Retina (tissue), 1 donor: ENCODE measurements around the gene CDH4.

Experiments
- DNase-seq: peaks from one replicate; pipeline ENCODE4 v3.0.0-alpha.2; 2016

The CDH4 gene

GRCh38 chr20:61567204-61567603 is 315.1 kb downstream of the CDH4 start:
- DNase-seq: no peak

DNA sequence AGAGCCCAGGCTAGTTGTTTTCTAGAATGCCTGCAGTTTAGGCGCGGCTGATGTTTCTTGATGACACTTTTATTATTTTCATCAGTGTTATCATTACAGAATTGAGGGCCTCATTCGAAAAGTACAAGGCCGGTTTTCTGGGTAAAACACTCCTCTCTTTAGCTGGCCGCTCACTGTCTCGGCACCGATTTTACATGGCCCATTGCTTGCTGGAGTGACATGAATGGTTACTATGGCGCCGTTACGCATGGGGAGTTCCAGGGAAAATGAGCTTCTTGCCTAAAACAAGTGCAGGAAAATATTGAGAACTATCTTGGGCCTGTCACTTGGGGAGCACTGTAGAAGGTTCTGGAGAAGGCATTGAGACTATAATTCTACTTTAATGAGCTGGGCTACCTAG is 317.8 kb downstream of the CDH4 start:
- DNase-seq: peak; percentile 79

- DNase-seq: no peak
These were observed 318.7 kb downstream of the CDH4 start for GRCh38 chr20:61570646-61571195.

- DNase-seq: no peak
These were observed 319.2 kb downstream of the CDH4 start for GRCh38 chr20:61571221-61571620.

DNA sequence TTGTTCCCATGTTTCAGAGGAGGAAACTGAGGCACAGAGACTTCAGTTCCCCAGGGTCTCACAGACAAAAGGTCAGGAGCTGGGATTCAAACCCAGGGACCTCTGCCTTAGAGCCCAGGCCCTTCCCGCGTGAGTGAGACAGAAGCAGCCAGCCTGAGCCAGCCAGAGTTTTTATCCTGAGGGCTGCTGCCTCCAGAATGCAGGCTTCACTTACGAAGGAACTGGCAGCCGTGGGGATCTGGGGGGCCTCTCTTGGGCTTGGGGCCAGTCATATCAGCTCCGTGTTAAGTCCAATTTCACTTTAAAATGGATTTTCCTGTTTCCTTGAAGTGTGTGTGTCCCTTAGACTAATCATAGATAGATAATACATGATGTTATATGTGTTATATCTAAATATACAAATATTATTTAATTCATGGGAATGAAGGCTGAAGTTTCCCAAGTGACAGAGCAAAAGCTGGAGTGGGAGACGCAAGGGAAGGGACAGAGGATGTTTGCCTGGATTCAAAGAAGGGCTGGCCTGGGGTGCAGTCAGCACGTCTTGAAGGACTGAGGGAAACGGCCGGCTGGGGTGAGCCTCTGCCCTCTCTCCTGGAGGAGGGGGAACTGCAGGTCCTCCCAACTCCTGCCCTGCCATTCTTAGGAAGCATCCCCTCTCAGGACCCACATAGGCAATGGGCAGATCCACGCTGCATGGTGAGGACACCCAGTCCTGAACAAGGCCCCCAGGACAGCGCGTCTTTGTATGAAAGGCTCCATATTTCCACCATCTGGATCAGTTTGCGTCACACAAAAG is 320.1 kb downstream of the CDH4 start:
- no peak for DNase-seq

- DNase-seq: no peak
These were observed 320.7 kb downstream of the CDH4 start for GRCh38 chr20:61572789-61573188.

- no peak for DNase-seq
These were observed 321.6 kb downstream of the CDH4 start for GRCh38 chr20:61573415-61574305.

DNA sequence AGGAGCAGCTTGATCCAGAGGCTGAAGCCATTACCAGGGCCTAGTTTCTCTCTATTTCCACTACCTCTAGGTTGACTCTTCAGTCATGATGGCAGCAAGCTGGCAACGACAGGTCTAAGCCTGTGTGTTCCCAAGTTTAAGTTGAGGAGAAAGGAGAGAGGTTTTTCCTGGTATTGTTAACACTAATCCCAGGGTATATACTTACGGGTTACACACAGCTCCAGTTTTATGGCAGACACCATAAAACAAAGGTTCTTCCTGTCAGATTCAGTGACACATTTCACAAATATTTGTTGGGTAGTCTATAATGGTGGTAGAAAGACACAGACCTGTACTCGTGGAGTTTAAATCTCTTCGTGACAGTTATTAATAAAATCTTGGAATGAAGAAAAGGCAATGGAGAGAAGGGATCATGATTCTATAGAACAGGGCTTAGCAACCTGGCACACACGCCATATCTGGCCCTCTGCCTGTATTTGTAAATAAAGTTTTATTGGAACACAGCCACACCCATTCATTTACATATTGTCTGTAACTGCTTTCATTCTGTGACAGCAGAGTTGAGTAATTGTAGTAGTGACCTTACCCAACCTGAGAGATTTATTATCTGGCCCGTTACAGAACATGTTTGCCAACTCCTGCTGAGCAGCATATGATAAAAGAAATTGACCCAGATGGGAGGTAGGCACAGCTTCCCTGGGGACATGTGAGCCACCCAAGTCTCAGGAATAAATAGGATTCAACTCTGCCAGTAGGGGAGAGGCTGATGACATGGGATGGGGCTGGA is 323.3 kb downstream of the CDH4 start:
- DNase-seq: no peak

DNA sequence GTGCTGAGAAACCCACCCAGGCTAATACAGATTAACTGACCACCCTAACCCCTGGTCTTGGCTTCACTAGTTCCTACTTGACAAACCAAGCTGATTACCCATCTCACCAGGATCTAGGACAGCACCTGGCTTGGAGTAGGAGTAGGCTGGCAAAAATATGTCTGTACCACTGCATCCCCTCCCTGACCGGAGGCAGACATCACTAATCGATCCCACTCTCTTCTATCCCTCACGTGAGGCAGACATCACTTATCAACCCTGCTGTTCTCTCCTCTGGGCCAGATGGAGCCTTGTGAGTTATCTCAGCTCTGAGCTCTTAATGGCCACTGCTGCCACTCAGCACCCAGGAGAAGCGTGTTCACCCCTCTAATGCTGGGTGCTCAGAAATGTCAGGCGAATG is 324.3 kb downstream of the CDH4 start:
- no peak for DNase-seq

DNA sequence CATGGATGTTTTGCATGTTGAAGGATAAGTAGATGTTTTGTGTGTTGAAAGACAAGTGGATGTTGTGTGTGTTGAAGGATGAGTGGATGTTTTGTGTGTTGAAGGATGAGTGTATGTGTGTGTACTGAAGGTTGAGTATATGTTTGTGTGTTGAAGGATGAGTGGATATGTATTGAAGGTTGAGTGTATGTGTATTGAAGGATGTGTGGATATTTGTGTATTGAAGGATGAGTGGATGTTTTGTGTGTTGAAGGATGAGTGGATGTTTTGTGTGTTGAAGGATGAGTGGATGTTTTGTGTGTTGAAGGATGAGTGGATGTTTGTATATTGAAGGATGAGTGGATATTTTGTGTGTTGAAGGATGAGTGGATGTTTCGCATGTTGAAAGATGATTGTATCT is 325.0 kb downstream of the CDH4 start:
- no peak for DNase-seq

- DNase-seq: no peak
These were observed 327.8 kb downstream of the CDH4 start for GRCh38 chr20:61579908-61580307.

GRCh38 chr20:61580958-61581824 is 329.1 kb downstream of the CDH4 start:
- no peak for DNase-seq

DNA sequence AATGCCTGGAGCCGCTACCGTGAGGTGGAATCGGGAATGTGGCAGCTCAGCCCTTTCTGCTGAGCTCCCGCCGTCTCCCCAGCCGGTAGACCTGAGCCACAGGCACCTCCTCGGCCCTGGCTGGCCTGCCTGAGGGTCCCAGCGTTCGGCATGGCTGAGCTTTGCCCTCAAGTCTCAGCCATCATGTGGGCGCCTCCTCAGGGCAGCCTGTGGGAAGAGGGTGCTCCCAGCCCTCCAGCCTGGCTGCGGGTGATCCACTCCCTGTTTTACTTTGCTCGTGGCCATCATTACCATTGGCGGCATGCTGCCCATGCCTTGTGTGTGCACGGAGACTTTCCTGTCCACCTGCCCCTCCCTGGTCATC is 329.7 kb downstream of the CDH4 start:
- DNase-seq: no peak

GRCh38 chr20:61582196-61582923 is 330.3 kb downstream of the CDH4 start:
- no peak for DNase-seq

DNA sequence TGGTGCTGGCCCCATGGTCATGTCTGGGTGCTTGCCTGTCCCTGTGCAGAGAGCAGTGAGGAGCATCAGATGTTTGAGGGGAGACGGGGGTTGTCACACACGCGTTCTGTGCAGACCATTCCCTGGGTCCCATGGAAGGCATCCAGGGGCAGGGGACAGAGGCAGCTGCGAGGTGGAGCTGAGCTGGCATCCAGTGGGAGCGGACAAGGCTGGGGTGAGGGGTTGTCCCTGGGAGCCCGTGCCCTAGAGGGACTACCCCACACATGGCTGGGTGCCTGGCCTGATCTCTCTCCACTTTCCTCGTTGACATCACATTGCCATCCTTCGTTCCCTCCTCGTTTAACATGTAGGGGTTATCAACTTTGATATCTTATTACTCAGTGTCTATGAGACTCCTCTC is 331.3 kb downstream of the CDH4 start:
- no peak for DNase-seq

- no peak for DNase-seq
These were observed 332.8 kb downstream of the CDH4 start for GRCh38 chr20:61584851-61585250.

DNA sequence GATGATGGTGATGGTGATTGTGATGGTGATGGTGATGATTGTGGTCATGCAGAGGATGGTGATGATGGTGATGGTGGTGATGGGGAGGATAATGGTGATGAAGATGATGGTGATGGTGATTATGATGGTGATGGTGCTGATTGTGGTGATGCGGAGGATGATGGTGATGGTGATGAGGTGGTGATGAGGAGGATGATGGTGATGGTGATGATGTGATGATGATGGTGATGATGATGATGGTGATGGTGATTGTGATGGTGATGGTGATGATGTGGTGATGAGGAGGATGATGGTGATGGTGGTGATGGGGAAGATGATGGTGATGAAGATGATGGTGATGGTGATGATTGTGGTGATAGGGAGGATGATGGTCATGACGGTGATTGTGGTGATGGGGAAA is 333.7 kb downstream of the CDH4 start:
- no peak for DNase-seq

- no peak for DNase-seq
These were observed 335.0 kb downstream of the CDH4 start for GRCh38 chr20:61587036-61587435.

DNA sequence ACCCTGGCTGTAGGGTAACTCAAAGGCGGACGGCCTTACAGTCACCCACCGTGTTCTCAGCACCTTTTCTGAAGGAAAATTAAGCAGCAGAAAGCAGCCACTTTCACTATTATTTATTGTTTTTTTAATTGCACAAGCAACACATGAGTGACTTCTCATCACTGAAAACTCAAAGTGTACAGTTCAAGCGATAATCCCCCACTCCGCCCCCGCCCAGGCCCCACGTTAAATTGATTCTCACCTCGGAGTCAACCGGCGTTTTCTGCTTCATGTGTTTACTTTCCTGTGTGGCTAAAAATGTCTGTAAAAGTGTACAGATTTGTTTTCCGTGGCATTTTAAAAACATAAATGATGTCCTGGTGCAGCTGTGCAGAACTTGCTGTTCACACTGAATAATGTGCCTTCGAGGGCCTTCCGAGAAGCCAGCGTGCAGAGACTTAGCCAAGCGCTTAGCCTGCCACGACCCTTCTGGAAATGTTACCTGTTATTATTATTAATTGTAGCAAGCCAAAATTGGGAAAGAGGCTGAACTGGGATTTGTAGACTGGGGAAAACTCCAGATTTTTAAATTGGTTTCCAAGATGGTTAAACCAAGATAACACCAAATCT is 335.7 kb downstream of the CDH4 start:
- DNase-seq: no peak

DNA sequence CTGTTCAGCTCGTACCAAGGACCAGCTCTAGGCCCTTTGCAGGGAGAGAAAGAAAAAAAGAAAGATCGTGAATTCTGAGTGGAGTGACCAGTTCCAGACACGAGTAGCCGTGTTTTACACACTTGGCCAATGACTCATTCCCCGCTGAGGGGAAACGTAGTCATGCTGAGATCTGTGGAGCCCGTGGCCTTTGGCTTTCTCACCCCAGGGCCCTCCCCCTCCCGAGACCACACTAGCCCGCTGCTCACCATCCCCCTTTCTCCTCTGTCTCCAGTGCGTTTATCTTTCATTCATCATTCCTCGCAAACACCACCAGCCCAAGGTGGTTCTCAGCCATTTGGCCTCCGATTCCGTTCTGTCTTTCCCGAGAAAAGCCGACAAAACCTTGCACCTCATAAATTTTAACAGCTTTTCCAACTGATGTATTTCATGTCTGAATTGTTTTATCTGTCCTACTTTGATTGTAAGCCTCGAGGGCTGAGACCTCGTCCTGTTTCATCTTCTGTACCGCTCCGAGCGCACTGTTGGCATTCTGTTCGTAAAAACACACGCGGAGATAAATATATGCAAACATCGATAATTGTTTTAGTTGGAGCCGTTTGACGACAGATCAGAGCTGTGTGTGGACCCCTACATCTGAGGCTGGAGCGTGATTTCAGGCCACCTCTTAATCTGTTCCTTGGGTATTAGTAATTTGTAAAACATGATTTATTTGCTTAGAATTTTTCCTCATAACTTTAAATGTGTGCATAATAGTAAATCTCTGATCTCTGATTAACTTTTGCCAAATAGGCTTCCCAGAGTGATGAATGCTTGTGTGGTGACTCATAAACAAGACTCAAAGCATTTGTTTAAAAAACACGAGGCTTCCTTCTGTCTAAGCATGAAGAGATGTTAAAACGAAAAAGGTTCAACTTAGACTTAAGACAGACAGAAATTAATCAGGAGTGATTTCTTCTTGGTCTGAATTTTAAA is 336.6 kb downstream of the CDH4 start:
- DNase-seq: no peak
